ENCODE results near the gene LEPR.
"Not testable (repeated sequence)": the region's sequence is repeated elsewhere in the genome, so short reads cannot be mapped to it uniquely, and the experiment has no call there.

Gene LEPR

GRCh38 chr1:65420590-65421350 lies at the start of gene LEPR, which contains the start of gene LEPROT:
Gene LEPR (plus strand): TSS chr1:65420668. CDS start chr1:65565566, 144,898 bp downstream.
Gene LEPROT (plus strand): TSS chr1:65420668. CDS start chr1:65420725, 57 bp downstream.
- no peak for DNase-seq (ENCODE audit: low spot score)

- no peak for DNase-seq (ENCODE audit: low spot score)
These were observed 48.9 kb upstream of the LEPR start for GRCh38 chr1:65371544-65371943.

GRCh38 chr1:65372557-65372956 lies 47.9 kb upstream of the LEPR start:
- DNase-seq (ENCODE audit: low spot score), result peak; percentile 67

- no peak for DNase-seq (ENCODE audit: low spot score)
These were observed 42.8 kb upstream of the LEPR start for GRCh38 chr1:65377496-65378246.

GRCh38 chr1:65378247-65378946 lies 42.1 kb upstream of the LEPR start:
- peak; percentile 47 for DNase-seq (ENCODE audit: low spot score)

- not testable (repeated sequence) for DNase-seq (ENCODE audit: low spot score)
These were observed 36.0 kb upstream of the LEPR start for GRCh38 chr1:65384426-65384825.

- no peak for DNase-seq (ENCODE audit: low spot score)
These were observed 34.0 kb upstream of the LEPR start for GRCh38 chr1:65386439-65386838.

- no peak for DNase-seq (ENCODE audit: low spot score)
These were observed 32.6 kb upstream of the LEPR start for GRCh38 chr1:65387821-65388220.

GRCh38 chr1:65388908-65389695 lies 31.4 kb upstream of the LEPR start:
- DNase-seq (ENCODE audit: low spot score), result no peak

- no peak for DNase-seq (ENCODE audit: low spot score)
These were observed 28.0 kb upstream of the LEPR start for GRCh38 chr1:65392497-65392896.

- no peak for DNase-seq (ENCODE audit: low spot score)
These were observed 27.1 kb upstream of the LEPR start for GRCh38 chr1:65393347-65393746.

GRCh38 chr1:65393928-65394327 lies 26.5 kb upstream of the LEPR start:
- no peak for DNase-seq (ENCODE audit: low spot score)

- no peak for DNase-seq (ENCODE audit: low spot score)
These were observed 24.4 kb upstream of the LEPR start for GRCh38 chr1:65395887-65396612.

GRCh38 chr1:65398083-65398482 lies 22.4 kb upstream of the LEPR start:
- no peak for DNase-seq (ENCODE audit: low spot score)

GRCh38 chr1:65399003-65399402 lies 21.5 kb upstream of the LEPR start:
- no peak for DNase-seq (ENCODE audit: low spot score)

GRCh38 chr1:65401612-65402011 lies 18.9 kb upstream of the LEPR start:
- no peak for DNase-seq (ENCODE audit: low spot score)

GRCh38 chr1:65404941-65405340 lies 15.5 kb upstream of the LEPR start:
- DNase-seq (ENCODE audit: low spot score), result no peak

- DNase-seq (ENCODE audit: low spot score), result no peak
These were observed 12.6 kb upstream of the LEPR start for GRCh38 chr1:65407877-65408276.

- DNase-seq (ENCODE audit: low spot score), result no peak
These were observed 11.2 kb upstream of the LEPR start for GRCh38 chr1:65409314-65409713.

- DNase-seq (ENCODE audit: low spot score), result no peak
These were observed 10.6 kb upstream of the LEPR start for GRCh38 chr1:65409816-65410326.

All from hematopoietic multipotent progenitor cell treated with erythropoietin and hydrocortisone succinate and interleukin-3 and kit ligand, for 15 days (in vitro differentiated cells).